HFF-Myc (cell line): ENCODE data around the gene UGT2B17.
"Not testable (repeated sequence)": the region's sequence is repeated elsewhere in the genome, so short reads cannot be mapped to it uniquely, and the experiment has no call there.

ENCODE experiments used
- DNase-seq: peaks from one replicate; pipeline ENCODE4 v3.0.0-alpha.2; 2011; ENCODE audit warnings: low read depth; ENCODE audit errors: extremely low read depth
- H3K4me3 ChIP-seq: replicated peaks from 2 replicates; pipeline ENCODE4 v1.5.1; 2011; ENCODE audit warnings: low read depth, mild to moderate bottlenecking, control low read depth, low read length
- TF ChIP-seq, protein P1 (sequence below): IDR thresholded peaks from 2 replicates; pipeline ENCODE4 v1.5.1; 2012; ENCODE audit warnings: mild to moderate bottlenecking, low read depth, low read length, control low read depth; ENCODE audit errors: missing control alignments

Gene UGT2B17

DNA sequence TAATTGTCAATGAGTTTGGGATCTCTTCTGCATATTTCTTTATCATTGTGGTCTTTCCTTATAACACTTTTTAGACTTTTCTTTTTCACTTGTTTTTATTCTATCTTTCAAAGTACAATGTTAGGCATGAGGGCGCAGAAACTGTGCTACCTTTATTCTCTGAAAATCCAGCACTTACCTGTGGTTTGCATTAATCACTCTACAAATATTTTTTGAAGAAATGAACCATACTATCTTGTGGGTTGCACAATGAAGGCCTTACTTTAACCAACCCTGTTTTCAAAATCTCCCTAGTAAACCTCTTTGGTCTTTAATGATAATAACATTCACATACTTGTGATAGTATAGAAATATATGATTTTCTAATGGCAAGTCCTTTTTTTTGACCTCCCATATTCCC is 11.0 kb downstream of the UGT2B17 start:
- DNase-seq, H3K4me3 ChIP-seq: not testable (repeated sequence)

DNA sequence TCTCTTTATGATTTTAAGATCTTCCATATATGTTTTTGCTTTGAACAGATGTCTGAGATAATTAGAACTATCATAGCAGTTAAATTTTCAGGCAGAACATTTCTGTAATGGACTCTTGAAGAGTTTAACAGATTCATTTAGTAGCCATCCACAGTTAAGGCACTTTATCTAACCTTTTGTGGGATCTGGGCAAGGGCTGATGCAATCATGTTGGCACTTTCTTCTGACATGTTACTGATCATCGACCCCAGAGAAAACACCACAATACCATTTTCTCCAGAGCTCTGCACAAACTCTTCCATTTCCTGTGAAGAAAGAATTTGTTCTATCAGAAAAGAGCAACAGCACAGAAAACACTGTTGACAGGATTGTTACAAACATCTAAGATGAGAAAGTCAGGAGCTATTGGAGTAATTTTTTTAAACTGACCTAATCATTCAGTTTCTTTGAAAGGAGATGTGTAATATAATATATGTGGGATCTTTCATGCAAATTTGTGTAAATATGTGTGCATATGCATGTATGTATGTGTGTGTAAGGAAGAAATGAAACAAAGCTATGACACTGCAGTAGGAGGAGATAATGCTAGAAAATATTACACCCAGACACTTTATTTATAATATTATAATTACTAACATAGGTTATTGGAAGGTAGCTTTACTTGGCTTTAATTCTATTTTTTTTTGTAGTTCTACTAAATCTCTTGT is 15.6 kb downstream of the UGT2B17 start:
- H3K4me3 ChIP-seq, DNase-seq: not testable (repeated sequence)

DNA sequence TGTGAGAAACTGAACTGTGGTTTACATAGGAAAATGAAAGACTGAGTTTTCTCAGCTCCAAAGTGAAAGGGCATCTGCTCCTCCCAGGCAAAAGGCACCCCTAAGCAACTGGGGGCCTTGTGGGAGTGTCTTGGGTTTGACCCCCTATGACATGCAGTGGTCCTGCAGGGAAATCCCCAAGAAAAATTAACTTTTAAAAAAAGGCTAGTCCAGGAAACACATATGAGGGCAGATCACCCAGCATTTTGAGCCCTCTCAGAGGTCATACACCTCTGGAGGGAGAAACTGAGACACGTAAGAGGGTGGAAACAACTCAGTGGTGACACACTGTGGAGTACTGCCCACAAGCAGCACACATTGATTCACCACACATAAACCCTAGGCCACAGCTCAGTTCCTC is 22.3 kb downstream of the UGT2B17 start:
- not testable (repeated sequence) for H3K4me3 ChIP-seq, DNase-seq

DNA sequence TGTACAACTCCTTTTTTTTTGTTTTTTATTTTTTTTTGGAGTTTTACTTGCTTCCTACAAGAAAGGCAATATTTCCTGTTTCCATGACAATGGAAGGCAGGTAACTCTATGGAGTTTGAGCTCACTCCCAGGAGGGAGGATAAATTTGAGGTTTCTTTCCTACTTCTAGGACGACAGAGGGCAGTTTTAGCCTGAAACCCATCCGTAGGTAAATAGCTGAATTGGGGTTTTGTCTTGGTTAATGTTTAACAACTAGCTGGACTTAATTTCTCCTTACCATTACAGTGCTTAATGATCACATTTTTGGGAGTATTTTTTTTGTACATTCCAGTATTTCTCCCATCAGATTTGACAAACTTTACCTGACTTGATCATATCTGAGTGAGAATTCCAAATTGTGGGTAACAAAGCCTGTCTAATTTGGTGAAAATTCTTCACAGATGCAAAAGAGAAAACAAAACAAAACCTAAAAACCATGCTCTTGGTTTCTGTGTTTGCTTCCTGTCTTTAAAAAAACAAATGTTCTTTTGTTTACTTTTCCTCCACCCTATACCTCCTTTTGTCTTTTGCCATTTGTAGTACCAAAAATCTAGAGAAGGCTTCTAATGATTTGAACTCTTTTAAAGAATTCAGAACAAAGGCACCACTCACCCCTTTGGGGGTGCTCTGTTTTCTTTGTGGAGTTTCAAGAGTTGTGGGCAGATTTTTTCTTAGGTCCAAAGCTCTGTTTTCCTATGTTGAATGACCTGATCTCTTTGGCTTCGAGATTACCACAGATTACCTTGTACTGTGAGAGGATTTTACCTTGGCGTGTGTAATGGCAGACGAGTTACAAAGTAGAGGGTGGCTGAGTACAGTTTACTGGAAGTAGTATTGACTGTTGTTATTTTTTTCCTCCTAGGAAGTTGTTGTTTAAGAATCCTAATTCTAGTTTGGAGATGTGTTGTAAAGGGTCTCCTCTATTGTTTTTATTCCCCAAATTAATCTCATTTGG is 23.0 kb downstream of the UGT2B17 start:
- not testable (repeated sequence) for DNase-seq, H3K4me3 ChIP-seq

DNA sequence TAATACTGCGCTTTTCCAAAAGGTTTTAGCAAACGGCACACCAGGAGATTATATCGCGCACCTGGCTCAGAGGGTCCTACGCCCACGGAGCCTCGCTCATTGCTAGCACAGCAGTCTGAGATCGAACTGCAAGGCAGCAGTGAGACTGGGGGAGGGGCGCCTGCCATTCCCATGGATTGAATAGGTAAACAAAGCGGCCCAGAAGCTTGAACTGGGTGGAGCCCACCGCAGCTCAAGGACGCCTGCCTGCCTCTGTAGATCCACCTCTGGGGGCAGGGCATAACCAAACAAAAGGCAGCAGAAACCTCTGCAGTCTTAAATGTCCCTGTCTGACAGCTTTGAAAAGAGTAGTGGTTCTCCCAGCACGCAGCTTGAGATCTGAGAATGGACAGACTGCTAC is 33.4 kb downstream of the UGT2B17 start:
- not testable (repeated sequence) for H3K4me3 ChIP-seq, DNase-seq

DNA sequence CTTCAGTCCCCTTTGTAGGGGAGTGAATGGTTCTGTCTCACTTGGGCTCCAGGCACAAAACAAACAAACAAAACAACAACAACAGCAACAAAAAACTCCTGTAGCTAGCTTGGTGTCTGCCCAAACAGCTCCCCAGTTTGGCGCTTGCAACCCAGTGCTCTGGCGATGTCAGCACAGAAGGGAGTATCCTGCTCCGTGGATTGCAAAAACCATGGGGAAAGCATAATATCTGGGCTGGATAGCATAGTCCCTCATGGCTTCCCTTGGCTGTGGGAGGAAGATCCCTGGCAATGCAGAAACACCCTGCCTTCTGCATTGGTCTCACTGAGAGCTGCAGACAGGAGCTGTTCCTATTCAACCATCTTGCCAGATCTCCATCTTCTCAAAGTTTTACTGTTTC is 39.7 kb downstream of the UGT2B17 start:
- TF ChIP-seq, protein P1, sequence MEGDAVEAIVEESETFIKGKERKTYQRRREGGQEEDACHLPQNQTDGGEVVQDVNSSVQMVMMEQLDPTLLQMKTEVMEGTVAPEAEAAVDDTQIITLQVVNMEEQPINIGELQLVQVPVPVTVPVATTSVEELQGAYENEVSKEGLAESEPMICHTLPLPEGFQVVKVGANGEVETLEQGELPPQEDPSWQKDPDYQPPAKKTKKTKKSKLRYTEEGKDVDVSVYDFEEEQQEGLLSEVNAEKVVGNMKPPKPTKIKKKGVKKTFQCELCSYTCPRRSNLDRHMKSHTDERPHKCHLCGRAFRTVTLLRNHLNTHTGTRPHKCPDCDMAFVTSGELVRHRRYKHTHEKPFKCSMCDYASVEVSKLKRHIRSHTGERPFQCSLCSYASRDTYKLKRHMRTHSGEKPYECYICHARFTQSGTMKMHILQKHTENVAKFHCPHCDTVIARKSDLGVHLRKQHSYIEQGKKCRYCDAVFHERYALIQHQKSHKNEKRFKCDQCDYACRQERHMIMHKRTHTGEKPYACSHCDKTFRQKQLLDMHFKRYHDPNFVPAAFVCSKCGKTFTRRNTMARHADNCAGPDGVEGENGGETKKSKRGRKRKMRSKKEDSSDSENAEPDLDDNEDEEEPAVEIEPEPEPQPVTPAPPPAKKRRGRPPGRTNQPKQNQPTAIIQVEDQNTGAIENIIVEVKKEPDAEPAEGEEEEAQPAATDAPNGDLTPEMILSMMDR = no peak
- H3K4me3 ChIP-seq = no peak overlapping the region
- no peak for DNase-seq

DNA sequence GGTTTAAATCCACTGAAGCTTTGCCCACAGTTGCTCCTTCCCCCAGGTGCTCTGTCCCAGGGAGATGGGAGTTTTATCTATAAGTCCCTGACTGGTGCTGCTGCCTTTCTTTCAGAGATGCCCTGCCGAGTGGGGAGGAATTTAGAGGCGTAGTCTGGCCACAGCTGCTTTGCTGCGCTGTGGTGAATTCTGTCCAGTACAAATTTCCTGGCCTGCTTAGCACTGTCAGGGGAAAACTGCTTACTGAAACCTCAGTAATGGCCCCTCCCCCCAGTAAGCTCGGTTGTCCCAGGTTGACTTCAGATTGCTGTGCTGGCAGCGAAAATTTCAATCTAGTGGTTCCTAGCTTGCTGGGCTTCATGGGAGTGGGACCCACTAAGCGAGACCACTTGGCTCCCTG is 40.1 kb downstream of the UGT2B17 start:
- no peak overlapping the region for H3K4me3 ChIP-seq
- TF ChIP-seq, protein P1 = no peak
- no peak for DNase-seq

DNA sequence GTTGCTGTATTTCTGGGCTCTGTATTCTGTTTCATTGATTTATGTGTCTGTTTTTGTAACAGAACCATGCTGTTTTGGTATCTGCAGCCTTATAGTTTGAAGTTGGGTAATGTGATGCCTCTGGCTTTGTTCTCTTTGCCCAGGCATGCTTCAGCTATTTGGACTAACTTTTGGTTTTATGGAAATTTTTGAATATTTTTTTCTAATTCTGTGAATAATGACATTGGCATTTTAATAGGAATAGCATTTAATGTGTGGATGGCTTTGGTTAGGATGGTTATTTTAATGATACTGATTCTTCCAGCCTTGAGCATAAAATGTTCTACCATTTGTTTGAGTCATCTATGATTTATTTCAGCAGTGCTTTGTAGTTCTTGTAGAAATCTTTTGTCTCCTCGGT is 53.9 kb downstream of the UGT2B17 start:
- DNase-seq, H3K4me3 ChIP-seq: not testable (repeated sequence)

DNA sequence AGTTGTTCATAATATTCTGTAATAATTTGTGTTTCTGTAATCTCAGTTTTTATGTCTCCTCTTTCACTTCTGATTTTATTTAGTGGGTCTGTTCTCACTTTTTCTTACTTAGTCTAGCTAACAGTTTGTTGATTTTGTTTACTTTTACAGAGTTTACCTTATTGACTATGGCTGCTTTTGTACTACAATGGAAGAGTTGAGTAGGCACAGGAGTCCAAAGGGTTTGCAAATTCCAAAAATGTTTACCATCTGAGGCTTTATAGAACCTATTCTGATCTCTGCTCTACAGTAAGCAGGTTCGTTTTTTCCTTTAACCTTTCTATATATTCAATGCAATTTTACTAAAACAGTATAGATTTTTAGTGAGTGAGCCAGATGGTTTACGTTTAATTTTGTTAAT is 55.1 kb downstream of the UGT2B17 start:
- TF ChIP-seq, protein P1 = no peak
- DNase-seq = no peak
- no peak overlapping the region for H3K4me3 ChIP-seq

DNA sequence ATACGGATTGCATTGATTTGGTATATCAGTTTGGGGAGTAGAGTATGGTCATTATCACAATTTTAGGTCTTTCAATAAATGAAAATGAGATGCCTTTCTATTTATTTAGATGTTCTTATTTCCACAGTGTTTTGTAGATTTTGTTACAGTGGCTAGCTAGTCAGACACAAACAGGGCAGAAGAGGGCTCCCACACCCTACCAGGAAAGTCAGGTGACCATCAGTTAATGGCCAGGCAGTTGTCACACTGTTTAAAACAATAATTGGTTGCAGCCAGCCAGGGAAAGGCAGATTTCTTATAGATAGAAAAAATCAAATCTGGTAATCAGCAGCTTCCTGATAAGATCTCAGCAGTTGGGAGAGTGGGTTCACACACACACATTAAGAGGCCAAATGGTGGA is 57.2 kb downstream of the UGT2B17 start:
- TF ChIP-seq, protein P1 = no peak
- no peak for DNase-seq
- no peak overlapping the region for H3K4me3 ChIP-seq

DNA sequence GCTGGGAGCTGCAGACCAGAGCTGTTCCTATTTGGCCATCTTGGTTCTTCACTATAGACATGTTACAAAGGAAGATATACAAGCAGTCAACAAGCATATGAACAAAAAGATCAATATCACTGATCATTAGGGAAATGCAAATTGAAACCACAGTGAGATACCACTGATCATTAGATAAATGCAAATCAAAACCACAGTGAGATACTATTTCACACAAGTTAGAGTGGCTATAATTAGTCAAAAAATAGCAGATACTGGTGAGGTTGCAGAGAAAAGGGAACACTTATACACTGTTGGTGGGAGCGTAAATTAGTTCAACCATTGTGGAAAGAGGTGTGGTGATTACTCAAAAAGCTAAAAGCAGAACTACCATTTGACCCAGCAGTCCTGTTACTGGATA is 70.7 kb downstream of the UGT2B17 start:
- not testable (repeated sequence) for DNase-seq, H3K4me3 ChIP-seq

DNA sequence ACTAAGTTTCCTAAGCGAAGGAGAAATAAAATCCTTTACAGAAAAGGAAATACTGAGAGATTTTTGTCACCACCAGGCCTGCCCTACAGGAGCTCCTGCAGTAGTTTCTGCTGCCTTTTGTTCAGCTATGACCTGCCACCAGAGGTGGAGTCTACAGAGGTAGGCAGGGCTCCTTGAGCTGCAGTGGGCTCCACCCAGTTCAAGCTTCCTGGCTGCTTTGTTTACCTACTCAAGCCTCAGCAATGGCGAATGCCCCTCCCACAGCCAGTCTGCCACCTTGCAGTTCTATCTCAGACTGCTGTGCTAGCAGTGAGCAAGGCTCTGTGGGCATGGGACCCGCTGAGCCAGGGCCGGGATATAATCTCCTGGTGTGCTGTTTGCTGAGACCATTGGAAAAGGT is 71.3 kb downstream of the UGT2B17 start:
- not testable (repeated sequence) for DNase-seq, H3K4me3 ChIP-seq

DNA sequence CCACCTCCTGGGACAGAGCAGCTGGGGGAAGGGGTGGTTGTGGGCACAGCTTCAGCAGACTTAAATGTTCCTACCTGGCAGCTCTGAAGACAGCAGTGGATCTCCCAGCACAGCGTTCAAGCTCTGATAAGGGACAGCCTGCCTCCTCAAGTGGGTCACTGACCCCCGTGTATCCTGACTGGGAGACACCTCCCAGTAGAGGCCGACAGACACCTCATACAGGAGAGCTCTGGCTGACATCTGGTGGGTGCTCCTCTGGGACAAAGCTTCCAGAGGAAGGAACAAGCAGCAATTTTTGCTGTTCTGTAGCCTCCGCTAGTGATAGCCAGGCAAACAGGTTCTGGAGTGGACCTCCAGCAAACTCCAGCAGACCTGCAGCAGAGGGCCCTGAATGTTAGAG is 72.7 kb downstream of the UGT2B17 start:
- H3K4me3 ChIP-seq, DNase-seq: not testable (repeated sequence)
